ENCODE measurements around the gene POLN. TPM values are rescaled to one million over a fixed set of nuclear protein-coding genes. Genes with fewer than 3 reads are reported as not detected.

The POLN gene
- total RNA-seq, 1 experiment from 2014 or later = 3.5 TPM

GRCh38 chr4:2219233-2219760, 22.6 kb downstream of the POLN start:
- no peak overlapping the region for H3K4me3 Mint-ChIP-seq
- H3K27ac Mint-ChIP-seq = no peak overlapping the region
- H3K4me1 Mint-ChIP-seq = peaks cover 53% of the 10 kb centered on the region
- H3K9me3 Mint-ChIP-seq = no peaks in the 10 kb centered on the region
- POLR2A ChIA-PET = interaction anchor here (1.1 kb wide), 1 partner anchor 23 kb away, joined by 5 read pairs; the partner anchor contains the start of genes HAUS3 and POLN
- no peak for TF ChIP-seq ELF4 (CRISPR knock-in tag; IDR thresholded peaks at IDR 0.05; ENCODE audit: low read depth)
- no peak for TF ChIP-seq TP53 (CRISPR knock-in tag; IDR thresholded peaks at IDR 0.05)
- no peak for TF ChIP-seq SOX15 (CRISPR knock-in tag; IDR thresholded peaks at IDR 0.05)
- no peak for TF ChIP-seq FOXJ3 (CRISPR knock-in tag; IDR thresholded peaks at IDR 0.05; ENCODE audit: borderline replicate concordance)
- no peak for TF ChIP-seq MAX (CRISPR knock-in tag; IDR thresholded peaks at IDR 0.05)
- no peak for TF ChIP-seq TCF7 (CRISPR knock-in tag; IDR thresholded peaks at IDR 0.05; ENCODE audit: low read depth)
- TF ChIP-seq USF2 (CRISPR knock-in tag; IDR thresholded peaks at IDR 0.05) = no peak
- TF ChIP-seq RORB (CRISPR knock-in tag; IDR thresholded peaks at IDR 0.05) = no peak
- no peak for TF ChIP-seq RELA (CRISPR knock-in tag; IDR thresholded peaks at IDR 0.05; ENCODE audit: borderline replicate concordance)
- no peak for TF ChIP-seq E2F4 (CRISPR knock-in tag; IDR thresholded peaks at IDR 0.05; ENCODE audit: borderline replicate concordance, low read depth)
- TF ChIP-seq PRRX2 (CRISPR knock-in tag; IDR thresholded peaks at IDR 0.05) = no peak
- no peak for TF ChIP-seq ESRRA (CRISPR knock-in tag; IDR thresholded peaks at IDR 0.05; ENCODE audit: borderline replicate concordance)
- no peak for TF ChIP-seq NR3C1 (CRISPR knock-in tag; conservative IDR thresholded peaks at IDR 0.05; ENCODE audit: low read depth)
- no peak for TF ChIP-seq IRF2 (CRISPR knock-in tag; IDR thresholded peaks at IDR 0.05; ENCODE audit: borderline replicate concordance, low read depth)
- TF ChIP-seq CBFB (CRISPR knock-in tag; IDR thresholded peaks at IDR 0.05; ENCODE audit: low read depth) = no peak
- TF ChIP-seq FOXP4 (CRISPR knock-in tag; IDR thresholded peaks at IDR 0.05) = no peak
- ATAC-seq = no peak
- CTCF ChIA-PET = interaction anchor here (0.5 to 5.8 kb wide), 57 partner anchors 9 to 467 kb away, joined by 3 to 50 read pairs (median 5); partner anchors contain the start of genes CFAP99, HAUS3, MXD4 and POLN
- DNase-seq (ENCODE audit: low spot score) = no peak
- peaks cover 86% of the 10 kb centered on the region for H3K27me3 Mint-ChIP-seq (ENCODE audit: low read depth)
- H3K36me3 Mint-ChIP-seq = no peaks in the 10 kb centered on the region; the same call in 1 of the 2 replicates

GRCh38 chr4:2218436-2218835, 23.5 kb downstream of the POLN start:
- Mint-ChIP-seq H3K27me3 (ENCODE audit: low read depth) (peaks cover 84% of the 10 kb centered on the region), H3K4me3 (no peak overlapping the region), H3K27ac (no peak overlapping the region), H3K9me3 (no peaks in the 10 kb centered on the region), H3K36me3 (no peaks in the 10 kb centered on the region; the same call in 1 of the 2 replicates), H3K4me1 (peaks cover 52% of the 10 kb centered on the region)
- ChIA-PET POLR2A (no interaction called here), CTCF (interaction anchor here (0.7 to 5.8 kb wide), 3 partner anchors 81 to 224 kb away, joined by 3 to 44 read pairs (median 5); no protein-coding TSS in a partner anchor)
- no peak for DNase-seq (ENCODE audit: low spot score)
- TF ChIP-seq ZNF671 (CRISPR knock-in tag; IDR thresholded peaks at IDR 0.05) = no peak
- TF ChIP-seq MLX (CRISPR knock-in tag; IDR thresholded peaks at IDR 0.05) = no peak
- TF ChIP-seq CREM (CRISPR knock-in tag; IDR thresholded peaks at IDR 0.05) = no peak
- TF ChIP-seq FOXP4 (CRISPR knock-in tag; IDR thresholded peaks at IDR 0.05) = no peak
- TF ChIP-seq NFE2L1 (CRISPR knock-in tag; IDR thresholded peaks at IDR 0.05) = no peak
- no peak for TF ChIP-seq ERG (CRISPR knock-in tag; IDR thresholded peaks at IDR 0.05)
- TF ChIP-seq NR1H2 (CRISPR knock-in tag; IDR thresholded peaks at IDR 0.05) = no peak
- TF ChIP-seq ZSCAN18 (CRISPR knock-in tag; IDR thresholded peaks at IDR 0.05) = no peak
- TF ChIP-seq ELF4 (CRISPR knock-in tag; IDR thresholded peaks at IDR 0.05; ENCODE audit: low read depth) = no peak
- ATAC-seq = no peak

All from WTC11 (cell line).